ENCODE results near the gene CHL1.
"Not testable (repeated sequence)": the region's sequence is repeated elsewhere in the genome, so short reads cannot be mapped to it uniquely, and the experiment has no call there.

Gene CHL1

DNA sequence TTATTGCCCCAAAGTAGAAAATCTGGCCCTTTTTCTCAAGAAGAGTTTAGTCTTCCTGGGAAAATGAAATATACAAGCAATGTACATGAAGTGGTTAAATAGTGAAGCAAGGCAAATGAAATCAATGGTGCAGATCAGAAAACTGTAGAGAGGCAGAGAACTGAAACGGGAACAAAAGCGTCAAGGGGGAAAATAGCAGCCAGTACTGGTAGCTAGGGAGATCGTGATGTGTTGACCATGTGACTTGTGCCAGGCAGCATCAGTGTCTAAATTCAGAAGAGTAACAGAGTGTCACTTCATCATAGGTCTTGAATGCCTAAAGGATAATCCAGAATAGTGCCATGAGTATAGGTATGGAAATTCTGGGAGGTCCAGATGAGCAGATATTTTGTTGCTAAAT, 163.1 kb downstream of the CHL1 start:
- no peak overlapping the region for H2BK120ac ChIP-seq (ENCODE audit: low read depth, low read length)
- H3K4me1 ChIP-seq (ENCODE audit: control insufficient read depth, low read depth, low read length): no peaks in the 10 kb centered on the region
- no peak overlapping the region for H4K8ac ChIP-seq (ENCODE audit: low read depth, low read length)
- no CpG with 5 or more reads among the region's 3 CpGs for WGBS (ENCODE audit: extremely low coverage, insufficient coverage, low lambda C conversion rate)
- no peak overlapping the region for H3K9ac ChIP-seq (ENCODE audit: low read length)
- H3K4me3 ChIP-seq (ENCODE audit: low read length): no peak overlapping the region
- H4K5ac ChIP-seq (ENCODE audit: low read length): no peak overlapping the region
- DNase-seq: no peak
- H3K23ac ChIP-seq (ENCODE audit: low read length): no peak overlapping the region
- H2BK15ac ChIP-seq (replicated peaks; ENCODE audit: low read depth): no peak overlapping the region
- H2BK5ac ChIP-seq (ENCODE audit: low read length): no peak overlapping the region
- H3K27me3 ChIP-seq (ENCODE audit: insufficient read depth, low read length, poor library complexity): no peaks in the 10 kb centered on the region
- no peaks in the 10 kb centered on the region for H3K79me1 ChIP-seq (ENCODE audit: low read length)
- H3K36me3 ChIP-seq (ENCODE audit: control insufficient read depth, insufficient read depth, low read length): no peaks in the 10 kb centered on the region
- no peak overlapping the region for H3K18ac ChIP-seq (ENCODE audit: low read length)
- H3K79me2 ChIP-seq (ENCODE audit: control insufficient read depth, insufficient read depth, low read length): no peaks in the 10 kb centered on the region
- no peak overlapping the region for H2AK5ac ChIP-seq (ENCODE audit: low read length)
- H3K4me2 ChIP-seq (ENCODE audit: low read length): no peak overlapping the region
- H3K27ac ChIP-seq (ENCODE audit: low read depth, low read length): no peak overlapping the region
- H3K4ac ChIP-seq (ENCODE audit: low read depth, low read length): no peak overlapping the region
- no peak overlapping the region for H3K56ac ChIP-seq (ENCODE audit: low read length)

GRCh38 chr3:362681-363338, 166.2 kb downstream of the CHL1 start:
- Histone ChIP-seq H3K23ac (ENCODE audit: low read length) (no peak overlapping the region), H3K4me1 (ENCODE audit: control insufficient read depth, low read depth, low read length) (no peaks in the 10 kb centered on the region), H3K36me3 (ENCODE audit: control insufficient read depth, insufficient read depth, low read length) (no peaks in the 10 kb centered on the region), H4K5ac (ENCODE audit: low read length) (no peak overlapping the region), H3K4me2 (ENCODE audit: low read length) (no peak overlapping the region), H2AK5ac (ENCODE audit: low read length) (no peak overlapping the region), H3K79me1 (ENCODE audit: low read length) (no peaks in the 10 kb centered on the region), H3K27ac (ENCODE audit: low read depth, low read length) (no peak overlapping the region), H2BK15ac (replicated peaks; ENCODE audit: low read depth) (no peak overlapping the region), H4K8ac (ENCODE audit: low read depth, low read length) (no peak overlapping the region), H3K79me2 (ENCODE audit: control insufficient read depth, insufficient read depth, low read length) (no peaks in the 10 kb centered on the region), H2BK5ac (ENCODE audit: low read length) (no peak overlapping the region), H3K4me3 (ENCODE audit: low read length) (no peak overlapping the region), H3K27me3 (ENCODE audit: insufficient read depth, low read length, poor library complexity) (no peaks in the 10 kb centered on the region), H3K9ac (ENCODE audit: low read length) (no peak overlapping the region), H3K4ac (ENCODE audit: low read depth, low read length) (no peak overlapping the region), H3K18ac (ENCODE audit: low read length) (no peak overlapping the region), H3K56ac (ENCODE audit: low read length) (no peak overlapping the region), H2BK120ac (ENCODE audit: low read depth, low read length) (no peak overlapping the region)
- no CpG with 5 or more reads among the region's 6 CpGs for WGBS (ENCODE audit: extremely low coverage, insufficient coverage, low lambda C conversion rate)
- DNase-seq: no peak

GRCh38 chr3:364287-364686, 167.7 kb downstream of the CHL1 start:
- no peak overlapping the region for H4K5ac ChIP-seq (ENCODE audit: low read length)
- no peaks in the 10 kb centered on the region for H3K79me1 ChIP-seq (ENCODE audit: low read length)
- no peak overlapping the region for H3K27ac ChIP-seq (ENCODE audit: low read depth, low read length)
- no peak overlapping the region for H2BK120ac ChIP-seq (ENCODE audit: low read depth, low read length)
- H3K36me3 ChIP-seq (ENCODE audit: control insufficient read depth, insufficient read depth, low read length): no peaks in the 10 kb centered on the region
- H3K23ac ChIP-seq (ENCODE audit: low read length): no peak overlapping the region
- H3K4ac ChIP-seq (ENCODE audit: low read depth, low read length): no peak overlapping the region
- H2BK5ac ChIP-seq (ENCODE audit: low read length): no peak overlapping the region
- no peak overlapping the region for H3K4me2 ChIP-seq (ENCODE audit: low read length)
- no peak overlapping the region for H3K56ac ChIP-seq (ENCODE audit: low read length)
- H3K18ac ChIP-seq (ENCODE audit: low read length): no peak overlapping the region
- H3K9ac ChIP-seq (ENCODE audit: low read length): no peak overlapping the region
- no CpG with 5 or more reads among the region's 4 CpGs for WGBS (ENCODE audit: extremely low coverage, insufficient coverage, low lambda C conversion rate)
- no peak for DNase-seq
- H4K8ac ChIP-seq (ENCODE audit: low read depth, low read length): no peak overlapping the region
- H3K27me3 ChIP-seq (ENCODE audit: insufficient read depth, low read length, poor library complexity): no peaks in the 10 kb centered on the region
- H3K4me1 ChIP-seq (ENCODE audit: control insufficient read depth, low read depth, low read length): no peaks in the 10 kb centered on the region
- no peaks in the 10 kb centered on the region for H3K79me2 ChIP-seq (ENCODE audit: control insufficient read depth, insufficient read depth, low read length)
- no peak overlapping the region for H3K4me3 ChIP-seq (ENCODE audit: low read length)
- H2AK5ac ChIP-seq (ENCODE audit: low read length): no peak overlapping the region
- H2BK15ac ChIP-seq (replicated peaks; ENCODE audit: low read depth): no peak overlapping the region

DNA sequence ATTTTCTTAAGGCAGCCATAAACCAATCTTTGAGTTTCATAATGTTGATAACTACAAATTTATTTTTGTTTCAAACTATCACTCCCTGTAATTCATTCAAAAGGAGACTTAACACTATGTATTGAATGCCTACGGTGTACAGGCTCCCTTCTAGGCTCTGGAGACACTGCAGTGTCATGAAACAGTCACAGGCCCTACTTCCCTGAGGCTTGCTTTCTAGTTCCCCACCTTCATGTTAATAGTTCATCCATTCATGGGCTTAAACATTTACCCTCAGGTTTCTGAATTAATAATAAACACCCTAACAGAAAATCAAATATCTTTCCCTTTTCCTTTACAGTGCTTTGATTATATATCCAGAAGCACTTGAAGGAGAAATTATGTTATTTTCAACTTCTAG, 168.7 kb downstream of the CHL1 start:
- no peak overlapping the region for H2BK5ac ChIP-seq (ENCODE audit: low read length)
- H3K4me3 ChIP-seq (ENCODE audit: low read length): no peak overlapping the region
- no peak overlapping the region for H2BK15ac ChIP-seq (replicated peaks; ENCODE audit: low read depth)
- no peak overlapping the region for H2AK5ac ChIP-seq (ENCODE audit: low read length)
- H3K27ac ChIP-seq (ENCODE audit: low read depth, low read length): no peak overlapping the region
- DNase-seq: no peak
- no peak overlapping the region for H3K4me2 ChIP-seq (ENCODE audit: low read length)
- H4K8ac ChIP-seq (ENCODE audit: low read depth, low read length): no peak overlapping the region
- H3K79me1 ChIP-seq (ENCODE audit: low read length): no peaks in the 10 kb centered on the region
- no peak overlapping the region for H4K5ac ChIP-seq (ENCODE audit: low read length)
- no peak overlapping the region for H2BK120ac ChIP-seq (ENCODE audit: low read depth, low read length)
- no peaks in the 10 kb centered on the region for H3K4me1 ChIP-seq (ENCODE audit: control insufficient read depth, low read depth, low read length)
- H3K36me3 ChIP-seq (ENCODE audit: control insufficient read depth, insufficient read depth, low read length): no peaks in the 10 kb centered on the region
- no peak overlapping the region for H3K4ac ChIP-seq (ENCODE audit: low read depth, low read length)
- no peaks in the 10 kb centered on the region for H3K79me2 ChIP-seq (ENCODE audit: control insufficient read depth, insufficient read depth, low read length)
- H3K23ac ChIP-seq (ENCODE audit: low read length): no peak overlapping the region
- no CpG with 5 or more reads among the region's 1 CpG for WGBS (ENCODE audit: extremely low coverage, insufficient coverage, low lambda C conversion rate)
- H3K18ac ChIP-seq (ENCODE audit: low read length): no peak overlapping the region
- no peaks in the 10 kb centered on the region for H3K27me3 ChIP-seq (ENCODE audit: insufficient read depth, low read length, poor library complexity)
- H3K56ac ChIP-seq (ENCODE audit: low read length): no peak overlapping the region
- no peak overlapping the region for H3K9ac ChIP-seq (ENCODE audit: low read length)

DNA sequence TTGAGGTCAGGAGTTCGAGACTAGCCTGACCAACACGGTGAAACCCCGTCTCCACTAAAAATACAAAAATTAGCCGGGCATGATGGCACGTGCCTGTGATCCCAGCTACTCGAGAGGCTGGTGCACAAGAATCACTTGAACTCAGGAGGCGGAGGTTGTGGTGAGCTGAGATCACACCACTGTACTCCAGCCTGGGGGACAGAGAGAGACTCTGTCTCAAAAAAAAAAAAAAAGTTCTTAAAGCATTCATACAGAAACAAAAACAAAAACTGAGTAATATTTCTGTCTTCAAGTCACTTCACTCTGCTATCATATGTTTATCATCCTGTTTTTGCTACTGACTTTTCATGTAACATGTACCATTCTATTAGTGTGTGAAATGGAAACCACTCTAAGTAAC, 169.7 kb downstream of the CHL1 start:
- not testable (repeated sequence) for H4K8ac ChIP-seq (ENCODE audit: low read depth, low read length); H4K5ac ChIP-seq (ENCODE audit: low read length); H3K36me3 ChIP-seq (ENCODE audit: control insufficient read depth, insufficient read depth, low read length); H2AK5ac ChIP-seq (ENCODE audit: low read length); H3K9ac ChIP-seq (ENCODE audit: low read length); H3K4me2 ChIP-seq (ENCODE audit: low read length); H3K79me1 ChIP-seq (ENCODE audit: low read length); H3K79me2 ChIP-seq (ENCODE audit: control insufficient read depth, insufficient read depth, low read length); H3K23ac ChIP-seq (ENCODE audit: low read length); H3K4ac ChIP-seq (ENCODE audit: low read depth, low read length); H3K4me1 ChIP-seq (ENCODE audit: control insufficient read depth, low read depth, low read length); H2BK120ac ChIP-seq (ENCODE audit: low read depth, low read length); DNase-seq; H3K18ac ChIP-seq (ENCODE audit: low read length); H3K27me3 ChIP-seq (ENCODE audit: insufficient read depth, low read length, poor library complexity); H3K56ac ChIP-seq (ENCODE audit: low read length); H2BK5ac ChIP-seq (ENCODE audit: low read length); H2BK15ac ChIP-seq (replicated peaks; ENCODE audit: low read depth); H3K27ac ChIP-seq (ENCODE audit: low read depth, low read length); H3K4me3 ChIP-seq (ENCODE audit: low read length)
- WGBS (ENCODE audit: extremely low coverage, insufficient coverage, low lambda C conversion rate): no CpG with 5 or more reads among the region's 7 CpGs

DNA sequence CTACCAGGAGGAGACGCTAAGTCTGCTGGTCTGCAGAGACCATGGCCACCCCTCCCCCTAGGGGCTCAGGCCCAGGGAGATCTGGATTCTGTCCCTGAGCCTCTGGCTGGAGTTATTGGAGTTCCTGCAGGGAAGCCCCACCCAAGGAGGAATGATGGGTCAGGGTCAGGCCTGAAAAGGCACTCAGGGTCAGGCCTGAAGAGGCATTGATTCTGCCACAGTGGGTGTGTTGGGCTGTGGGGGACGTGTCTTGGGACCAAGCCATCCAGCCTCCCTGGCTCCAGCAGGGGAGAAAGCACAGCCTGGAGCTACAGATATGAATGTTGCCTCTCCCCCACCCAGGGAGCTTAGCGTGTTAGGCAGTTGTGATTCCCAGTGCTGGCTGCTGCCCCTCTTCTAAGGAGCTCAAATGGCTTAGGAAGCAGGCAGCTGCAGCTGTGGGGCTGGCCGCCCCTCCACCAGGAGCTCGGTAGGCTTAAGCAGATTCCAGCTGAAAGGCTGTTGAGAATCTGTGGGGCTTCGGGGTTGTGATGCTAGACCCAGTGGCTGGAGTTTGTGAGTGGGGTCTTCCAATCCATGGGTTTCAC, 176.7 kb downstream of the CHL1 start:
- Histone ChIP-seq H2BK120ac (ENCODE audit: low read depth, low read length) (no peak overlapping the region), H3K4ac (ENCODE audit: low read depth, low read length) (no peak overlapping the region), H3K27me3 (ENCODE audit: insufficient read depth, low read length, poor library complexity) (no peaks in the 10 kb centered on the region), H3K23ac (ENCODE audit: low read length) (no peak overlapping the region), H3K56ac (ENCODE audit: low read length) (no peak overlapping the region), H4K8ac (ENCODE audit: low read depth, low read length) (no peak overlapping the region), H2AK5ac (ENCODE audit: low read length) (no peak overlapping the region), H2BK5ac (ENCODE audit: low read length) (no peak overlapping the region), H3K36me3 (ENCODE audit: control insufficient read depth, insufficient read depth, low read length) (no peaks in the 10 kb centered on the region), H3K9ac (ENCODE audit: low read length) (no peak overlapping the region), H4K5ac (ENCODE audit: low read length) (no peak overlapping the region), H3K4me1 (ENCODE audit: control insufficient read depth, low read depth, low read length) (no peaks in the 10 kb centered on the region), H3K4me3 (ENCODE audit: low read length) (no peak overlapping the region), H3K27ac (ENCODE audit: low read depth, low read length) (no peak overlapping the region), H3K79me1 (ENCODE audit: low read length) (no peaks in the 10 kb centered on the region), H3K18ac (ENCODE audit: low read length) (no peak overlapping the region), H3K79me2 (ENCODE audit: control insufficient read depth, insufficient read depth, low read length) (no peaks in the 10 kb centered on the region), H2BK15ac (replicated peaks; ENCODE audit: low read depth) (no peak overlapping the region), H3K4me2 (ENCODE audit: low read length) (no peak overlapping the region)
- no peak for DNase-seq
- no CpG with 5 or more reads among the region's 6 CpGs for WGBS (ENCODE audit: extremely low coverage, insufficient coverage, low lambda C conversion rate)

Measured in mesendoderm (in vitro differentiated cells).